A549 (cell line): ENCODE results near the gene EIF4E2.

Source experiments
- CEBPB ChIP-seq, 2 experiments: fragments of >200 bp in 1 of 2; sonication (Bioruptor Twin) in 1 of 2; formaldehyde crosslinking in 1 of 2; IDR thresholded peaks; 2 replicates each; pipeline ENCODE4 v1.6.1; 2012 to 2016
- CHD4 ChIP-seq: fragments of 200-600 bp; sonication (generic); IDR thresholded peaks from 2 replicates; pipeline ENCODE4 v1.6.1; 2016; ENCODE audit warnings: antibody characterized with exemption, mild to moderate bottlenecking, borderline replicate concordance
- EP300 ChIP-seq, 2 experiments: fragments of >200 bp; sonication (Bioruptor Twin); formaldehyde crosslinking; IDR thresholded peaks; 2 replicates in 1 of 2; 3 replicates in 1 of 2; pipeline ENCODE4 v1.6.1; 2016 to 2017
- JUNB ChIP-seq: fragments of >200 bp; sonication (Bioruptor Twin); formaldehyde crosslinking; IDR thresholded peaks from 2 replicates; pipeline ENCODE4 v1.6.1; 2016
- KDM5A ChIP-seq: fragments of 200-600 bp; sonication (generic); IDR thresholded peaks from 2 replicates; pipeline ENCODE4 v1.6.1; 2016; ENCODE audit warnings: antibody characterized with exemption, mild to moderate bottlenecking
- MYC ChIP-seq: IDR thresholded peaks from 2 replicates; pipeline ENCODE4 v1.6.1; 2012; ENCODE audit warnings: mild to moderate bottlenecking, inconsistent platforms, low read length, improper control_type of control experiment, borderline replicate concordance
- POLR2A ChIP-seq: IDR thresholded peaks from 2 replicates; pipeline ENCODE4 v1.6.1; 2012; ENCODE audit warnings: mild to moderate bottlenecking, low read length
- POLR2AphosphoS2 ChIP-seq: conservative IDR thresholded peaks from 2 replicates; pipeline ENCODE4 v1.6.1; 2012; ENCODE audit warnings: low read length, improper control_type of control experiment, inconsistent platforms
- RFX5 ChIP-seq: fragments of 450-650 bp; IDR thresholded peaks from 2 replicates; pipeline ENCODE4 v1.7.1; 2014; ENCODE audit warnings: antibody characterized with exemption, mild to moderate bottlenecking, moderate library complexity
- ZNF302 ChIP-seq: fragments of 250-450 bp; sonication (Bioruptor Pico); IDR thresholded peaks from 2 replicates; pipeline ENCODE4 v1.9.0; 2021; ENCODE audit warnings: inconsistent platforms, mild to moderate bottlenecking, moderate library complexity
- TF ChIP-seq, protein P1 (sequence below): fragments of >200 bp; sonication (Bioruptor Twin); formaldehyde crosslinking; IDR thresholded peaks from 3 replicates; pipeline ENCODE4 v1.5.1; 2016
- TF ChIP-seq, protein P2 (sequence below): IDR thresholded peaks from 2 replicates; pipeline ENCODE4 v1.6.1; 2012
- TF ChIP-seq, protein P3 (sequence below): fragments of 200-600 bp; sonication (generic); IDR thresholded peaks from 2 replicates; pipeline ENCODE4 v1.6.1; 2016; ENCODE audit warnings: antibody characterized with exemption, mild to moderate bottlenecking, moderate library complexity

DNA sequence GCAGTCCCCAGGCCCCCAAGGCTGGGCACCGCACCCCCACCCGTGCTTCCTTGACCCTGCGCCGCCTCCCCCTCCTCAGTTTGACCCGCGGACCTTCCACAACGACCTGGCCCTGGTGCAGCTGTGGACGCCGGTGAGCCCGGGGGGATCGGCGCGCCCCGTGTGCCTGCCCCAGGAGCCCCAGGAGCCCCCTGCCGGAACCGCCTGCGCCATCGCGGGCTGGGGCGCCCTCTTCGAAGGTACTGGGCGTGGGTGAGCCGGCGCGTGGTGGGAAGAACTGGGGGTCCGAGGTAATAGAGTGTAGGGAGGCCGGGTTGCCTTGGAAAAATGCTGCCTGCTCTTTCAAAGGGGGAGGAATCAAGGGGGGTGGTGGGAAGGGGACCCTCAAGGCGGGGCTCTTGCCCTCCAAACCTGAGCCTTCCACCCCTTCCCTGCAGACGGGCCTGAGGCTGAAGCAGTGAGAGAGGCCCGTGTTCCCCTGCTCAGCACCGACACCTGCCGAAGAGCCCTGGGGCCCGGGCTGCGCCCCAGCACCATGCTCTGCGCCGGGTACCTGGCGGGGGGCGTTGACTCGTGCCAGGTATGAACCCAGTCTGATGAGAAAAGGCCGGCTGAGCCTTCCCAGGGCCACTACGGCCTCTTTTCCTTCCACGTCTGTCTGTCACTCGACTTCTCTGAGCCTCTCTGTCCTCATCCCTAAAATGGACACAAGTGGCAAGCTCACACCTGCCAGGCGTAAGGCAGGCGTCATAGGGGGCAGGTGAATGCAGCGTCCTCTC, 27.7 kb upstream of the EIF4E2 start:
- TF ChIP-seq, protein P1, sequence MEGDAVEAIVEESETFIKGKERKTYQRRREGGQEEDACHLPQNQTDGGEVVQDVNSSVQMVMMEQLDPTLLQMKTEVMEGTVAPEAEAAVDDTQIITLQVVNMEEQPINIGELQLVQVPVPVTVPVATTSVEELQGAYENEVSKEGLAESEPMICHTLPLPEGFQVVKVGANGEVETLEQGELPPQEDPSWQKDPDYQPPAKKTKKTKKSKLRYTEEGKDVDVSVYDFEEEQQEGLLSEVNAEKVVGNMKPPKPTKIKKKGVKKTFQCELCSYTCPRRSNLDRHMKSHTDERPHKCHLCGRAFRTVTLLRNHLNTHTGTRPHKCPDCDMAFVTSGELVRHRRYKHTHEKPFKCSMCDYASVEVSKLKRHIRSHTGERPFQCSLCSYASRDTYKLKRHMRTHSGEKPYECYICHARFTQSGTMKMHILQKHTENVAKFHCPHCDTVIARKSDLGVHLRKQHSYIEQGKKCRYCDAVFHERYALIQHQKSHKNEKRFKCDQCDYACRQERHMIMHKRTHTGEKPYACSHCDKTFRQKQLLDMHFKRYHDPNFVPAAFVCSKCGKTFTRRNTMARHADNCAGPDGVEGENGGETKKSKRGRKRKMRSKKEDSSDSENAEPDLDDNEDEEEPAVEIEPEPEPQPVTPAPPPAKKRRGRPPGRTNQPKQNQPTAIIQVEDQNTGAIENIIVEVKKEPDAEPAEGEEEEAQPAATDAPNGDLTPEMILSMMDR: no peak
- TF ChIP-seq ZNF302 (CRISPR knock-in tag) (no peak), CHD4 (no peak), EP300 (IDR thresholded peaks at IDR 0.05) (no peak), KDM5A (no peak), POLR2A (no peak), JUNB (no peak), CEBPB (IDR thresholded peaks at IDR 0.05) (no peak), RFX5 (no peak), POLR2AphosphoS2 (no peak), MYC (no peak)
- TF ChIP-seq, protein P2, sequence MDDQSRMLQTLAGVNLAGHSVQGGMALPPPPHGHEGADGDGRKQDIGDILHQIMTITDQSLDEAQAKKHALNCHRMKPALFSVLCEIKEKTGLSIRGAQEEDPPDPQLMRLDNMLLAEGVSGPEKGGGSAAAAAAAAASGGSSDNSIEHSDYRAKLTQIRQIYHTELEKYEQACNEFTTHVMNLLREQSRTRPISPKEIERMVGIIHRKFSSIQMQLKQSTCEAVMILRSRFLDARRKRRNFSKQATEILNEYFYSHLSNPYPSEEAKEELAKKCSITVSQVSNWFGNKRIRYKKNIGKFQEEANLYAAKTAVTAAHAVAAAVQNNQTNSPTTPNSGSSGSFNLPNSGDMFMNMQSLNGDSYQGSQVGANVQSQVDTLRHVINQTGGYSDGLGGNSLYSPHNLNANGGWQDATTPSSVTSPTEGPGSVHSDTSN: no peak
- TF ChIP-seq, protein P3, sequence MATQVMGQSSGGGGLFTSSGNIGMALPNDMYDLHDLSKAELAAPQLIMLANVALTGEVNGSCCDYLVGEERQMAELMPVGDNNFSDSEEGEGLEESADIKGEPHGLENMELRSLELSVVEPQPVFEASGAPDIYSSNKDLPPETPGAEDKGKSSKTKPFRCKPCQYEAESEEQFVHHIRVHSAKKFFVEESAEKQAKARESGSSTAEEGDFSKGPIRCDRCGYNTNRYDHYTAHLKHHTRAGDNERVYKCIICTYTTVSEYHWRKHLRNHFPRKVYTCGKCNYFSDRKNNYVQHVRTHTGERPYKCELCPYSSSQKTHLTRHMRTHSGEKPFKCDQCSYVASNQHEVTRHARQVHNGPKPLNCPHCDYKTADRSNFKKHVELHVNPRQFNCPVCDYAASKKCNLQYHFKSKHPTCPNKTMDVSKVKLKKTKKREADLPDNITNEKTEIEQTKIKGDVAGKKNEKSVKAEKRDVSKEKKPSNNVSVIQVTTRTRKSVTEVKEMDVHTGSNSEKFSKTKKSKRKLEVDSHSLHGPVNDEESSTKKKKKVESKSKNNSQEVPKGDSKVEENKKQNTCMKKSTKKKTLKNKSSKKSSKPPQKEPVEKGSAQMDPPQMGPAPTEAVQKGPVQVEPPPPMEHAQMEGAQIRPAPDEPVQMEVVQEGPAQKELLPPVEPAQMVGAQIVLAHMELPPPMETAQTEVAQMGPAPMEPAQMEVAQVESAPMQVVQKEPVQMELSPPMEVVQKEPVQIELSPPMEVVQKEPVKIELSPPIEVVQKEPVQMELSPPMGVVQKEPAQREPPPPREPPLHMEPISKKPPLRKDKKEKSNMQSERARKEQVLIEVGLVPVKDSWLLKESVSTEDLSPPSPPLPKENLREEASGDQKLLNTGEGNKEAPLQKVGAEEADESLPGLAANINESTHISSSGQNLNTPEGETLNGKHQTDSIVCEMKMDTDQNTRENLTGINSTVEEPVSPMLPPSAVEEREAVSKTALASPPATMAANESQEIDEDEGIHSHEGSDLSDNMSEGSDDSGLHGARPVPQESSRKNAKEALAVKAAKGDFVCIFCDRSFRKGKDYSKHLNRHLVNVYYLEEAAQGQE: no peak
